A673 (cell line): Measurements from ENCODE around the gene HIKESHI. TPM values are rescaled to one million over a fixed set of nuclear protein-coding genes. Genes with fewer than 3 reads are reported as not detected.
A peak's percentile ranks its signal among the peaks of the same experiment; 100 is the strongest.

ENCODE experiments used
- BruUV-seq: library from RNA; stranded (reverse); fragments of 400-500 nt; replicated peaks from 2 replicates; lab custom pipeline; 2021; lab: Mats Ljungman, UMichigan
- CTCF ChIA-PET: fragments of 300-600 bp; sonication (Branson Sonifier 250); formaldehyde crosslinking; loops from one replicate; lab custom pipeline; 2022; ENCODE audit warnings: antibody characterized with exemption; lab: Charles Lee
- POLR2A ChIA-PET: fragments of 300-600 bp; sonication (Branson Sonifier 250); formaldehyde crosslinking; loops from one replicate; lab custom pipeline; 2022; ENCODE audit warnings: antibody characterized with exemption; ENCODE audit not compliant: low non-redundant PET; lab: Charles Lee
- DNase-seq: peaks from one replicate; pipeline ENCODE4 v3.0.0-alpha.2; 2015; ENCODE audit warnings: low spot score
- H3K27ac ChIP-seq: fragments of 200-600 bp; sonication (generic); 2 replicates; pipeline ENCODE4 v1.5.1; 2016; ENCODE audit warnings: mixed run types, low read depth, mild to moderate bottlenecking, mixed read lengths, antibody characterized with exemption, low read length; ENCODE audit not compliant: poor library complexity, severe bottlenecking
- H3K27me3 ChIP-seq: fragments of 200-600 bp; sonication (generic); replicated peaks from 2 replicates; pipeline ENCODE4 v1.6.1; 2017; ENCODE audit warnings: mixed run types, low read depth, mild to moderate bottlenecking, mixed read lengths, antibody characterized with exemption, low read length; ENCODE audit not compliant: insufficient read depth, poor library complexity
- H3K36me3 ChIP-seq: fragments of 200-600 bp; sonication (generic); 2 replicates; pipeline ENCODE4 v1.6.1; 2016; ENCODE audit warnings: mixed run types, mild to moderate bottlenecking, mixed read lengths, antibody characterized with exemption, low read length; ENCODE audit not compliant: insufficient read depth, poor library complexity, severe bottlenecking
- H3K4me1 ChIP-seq: fragments of 200-600 bp; sonication (generic); 2 replicates; pipeline ENCODE4 v1.6.1; 2017; ENCODE audit warnings: mixed run types, mild to moderate bottlenecking, mixed read lengths, antibody characterized with exemption, low read length; ENCODE audit not compliant: insufficient read depth, poor library complexity, severe bottlenecking
- H3K4me3 ChIP-seq: fragments of 200-600 bp; sonication (generic); 2 replicates; pipeline ENCODE4 v1.5.1; 2016; ENCODE audit warnings: low read depth, mixed run types, mild to moderate bottlenecking, mixed read lengths, low read length; ENCODE audit not compliant: poor library complexity, severe bottlenecking
- H3K9me3 ChIP-seq: fragments of 200-600 bp; sonication (generic); 2 replicates; pipeline ENCODE4 v1.6.1; 2016; ENCODE audit warnings: mixed run types, low read depth, mild to moderate bottlenecking, mixed read lengths, antibody characterized with exemption, low read length; ENCODE audit not compliant: poor library complexity, severe bottlenecking
- EZH2 ChIP-seq: fragments of 200-600 bp; sonication (generic); IDR thresholded peaks from 2 replicates; pipeline ENCODE4 v1.6.1; 2017; ENCODE audit warnings: borderline replicate concordance, low read depth, mild to moderate bottlenecking, mixed read lengths, antibody characterized with exemption, low read length; ENCODE audit not compliant: poor library complexity, severe bottlenecking
- intact Hi-C: fragments of 100-400 bp; cut with micrococcal nuclease; formaldehyde crosslinking; loops from one replicate; pipeline ENCODE4 v1.10.0; 2022; ENCODE audit not compliant: unreplicated experiment
- total RNA-seq: library from RNA; stranded (reverse); gene quantifications from 2 replicates; pipeline ENCODE4 v1.2.3, GENCODE V29; 2021
- TF ChIP-seq, protein P1 (sequence below): fragments of 300-800, 200-600 bp; sonication (generic); conservative IDR thresholded peaks from 2 replicates; pipeline ENCODE4 v1.5.1; 2017; ENCODE audit warnings: low read depth, mild to moderate bottlenecking, antibody characterized with exemption, low read length, moderate library complexity, mixed read lengths

HIKESHI gene
- total RNA-seq, 1 experiment from 2014 or later: 55.1 TPM

DNA sequence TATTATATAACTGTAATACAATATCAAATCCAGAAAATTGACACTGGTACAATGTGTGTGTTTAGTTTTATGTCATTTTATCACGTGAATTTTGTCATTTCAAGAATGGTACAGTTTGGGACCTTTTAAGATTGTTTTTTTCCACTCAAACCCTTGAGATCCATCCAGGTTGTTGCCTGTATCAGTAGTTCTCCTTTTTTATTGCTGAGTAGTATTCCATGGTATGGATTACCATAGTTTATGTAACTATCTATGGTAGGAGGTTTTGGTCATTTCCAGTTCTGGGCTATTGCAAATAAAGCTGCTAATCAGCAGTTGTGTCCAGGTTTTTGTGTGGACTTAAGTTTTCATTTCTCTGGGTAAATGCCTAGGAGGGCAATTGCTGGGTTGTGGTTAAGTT, 32.4 kb upstream of the HIKESHI start:
- TF ChIP-seq, protein P1, sequence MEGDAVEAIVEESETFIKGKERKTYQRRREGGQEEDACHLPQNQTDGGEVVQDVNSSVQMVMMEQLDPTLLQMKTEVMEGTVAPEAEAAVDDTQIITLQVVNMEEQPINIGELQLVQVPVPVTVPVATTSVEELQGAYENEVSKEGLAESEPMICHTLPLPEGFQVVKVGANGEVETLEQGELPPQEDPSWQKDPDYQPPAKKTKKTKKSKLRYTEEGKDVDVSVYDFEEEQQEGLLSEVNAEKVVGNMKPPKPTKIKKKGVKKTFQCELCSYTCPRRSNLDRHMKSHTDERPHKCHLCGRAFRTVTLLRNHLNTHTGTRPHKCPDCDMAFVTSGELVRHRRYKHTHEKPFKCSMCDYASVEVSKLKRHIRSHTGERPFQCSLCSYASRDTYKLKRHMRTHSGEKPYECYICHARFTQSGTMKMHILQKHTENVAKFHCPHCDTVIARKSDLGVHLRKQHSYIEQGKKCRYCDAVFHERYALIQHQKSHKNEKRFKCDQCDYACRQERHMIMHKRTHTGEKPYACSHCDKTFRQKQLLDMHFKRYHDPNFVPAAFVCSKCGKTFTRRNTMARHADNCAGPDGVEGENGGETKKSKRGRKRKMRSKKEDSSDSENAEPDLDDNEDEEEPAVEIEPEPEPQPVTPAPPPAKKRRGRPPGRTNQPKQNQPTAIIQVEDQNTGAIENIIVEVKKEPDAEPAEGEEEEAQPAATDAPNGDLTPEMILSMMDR: no peak
- no peak for TF ChIP-seq EZH2
- intact Hi-C loops: no loop called here
- Histone ChIP-seq H3K9me3 (no peaks in the 10 kb centered on the region), H3K36me3 (peaks cover 10% of the 10 kb centered on the region), H3K4me3 (no peak overlapping the region), H3K4me1 (no peaks in the 10 kb centered on the region), H3K27me3 (no peaks in the 10 kb centered on the region), H3K27ac (no peak overlapping the region)
- no peak for DNase-seq
- no TSS peak for BruUV-seq
- ChIA-PET POLR2A (no interaction called here), CTCF (no interaction called here)

DNA sequence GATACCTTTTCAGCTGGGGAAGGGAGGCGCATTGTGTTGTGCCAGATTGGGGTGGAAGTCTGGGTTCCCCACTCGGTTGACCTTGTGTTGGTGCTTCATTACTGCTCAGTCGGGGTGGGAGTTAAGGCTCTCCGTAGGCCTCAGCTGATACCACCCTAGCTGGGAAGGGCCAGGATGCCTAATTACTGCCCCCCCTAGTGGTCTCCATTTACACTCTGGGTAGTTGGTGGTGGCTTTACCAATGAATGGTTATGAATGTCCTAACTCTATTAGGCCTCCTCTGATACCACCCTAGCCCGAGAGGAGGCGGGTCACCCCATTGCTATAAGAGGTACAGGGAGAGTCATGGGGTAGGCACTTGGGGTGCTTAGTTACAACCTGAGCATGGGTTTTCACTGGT, 27.5 kb upstream of the HIKESHI start:
- H3K4me1 ChIP-seq: no peaks in the 10 kb centered on the region
- H3K27ac ChIP-seq: no peak overlapping the region
- CTCF ChIA-PET: interaction anchor here (0.6 kb wide), 1 partner anchor 14 kb away, joined by 6 read pairs; no protein-coding TSS in a partner anchor
- POLR2A ChIA-PET: no interaction called here
- no peak overlapping the region for H3K4me3 ChIP-seq
- no TSS peak for BruUV-seq
- H3K9me3 ChIP-seq: no peaks in the 10 kb centered on the region
- peak; percentile 49 for DNase-seq
- peaks cover 35% of the 10 kb centered on the region for H3K36me3 ChIP-seq
- H3K27me3 ChIP-seq: no peaks in the 10 kb centered on the region
- TF ChIP-seq, protein P1: peak; percentile 58
- TF ChIP-seq EZH2: no peak
- intact Hi-C loops: no loop called here

DNA sequence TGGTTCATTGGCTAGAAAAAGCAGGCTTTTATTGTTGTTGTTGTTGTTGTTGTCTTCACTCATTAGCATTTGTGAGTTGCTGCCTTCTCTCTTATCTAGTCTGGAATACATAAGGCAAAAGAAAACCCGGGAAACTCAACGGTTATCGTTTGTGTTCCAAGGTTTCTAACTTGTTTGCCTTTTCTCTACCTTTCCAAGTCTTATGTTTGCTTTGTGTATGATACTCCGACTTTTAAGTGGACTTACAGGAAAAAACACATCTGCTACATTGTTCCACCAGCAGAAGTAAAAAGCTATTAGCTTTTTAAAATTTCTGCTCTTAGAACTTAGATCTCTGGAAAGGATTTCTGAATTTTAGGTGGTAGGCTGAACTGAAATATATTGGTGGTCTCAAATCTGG, 27.0 kb upstream of the HIKESHI start:
- intact Hi-C loops: no loop called here
- no peak overlapping the region for H3K4me3 ChIP-seq
- H3K27me3 ChIP-seq: no peaks in the 10 kb centered on the region
- H3K9me3 ChIP-seq: no peaks in the 10 kb centered on the region
- TF ChIP-seq EZH2: no peak
- TF ChIP-seq, protein P1: no peak
- no peaks in the 10 kb centered on the region for H3K4me1 ChIP-seq
- no peak for DNase-seq
- H3K36me3 ChIP-seq: peaks cover 33% of the 10 kb centered on the region
- ChIA-PET CTCF (interaction anchor here (0.5 to 0.6 kb wide), 2 partner anchors 15 to 420 kb away, joined by 6 to 7 read pairs; no protein-coding TSS in a partner anchor), POLR2A (no interaction called here)
- BruUV-seq: no TSS peak
- no peak overlapping the region for H3K27ac ChIP-seq
